Mammary epithelial cell (primary cell): ENCODE data around the gene NPIPB2.

ENCODE experiments used
- EZH2 ChIP-seq: IDR thresholded peaks from 2 replicates; pipeline ENCODE4 v1.6.1; 2012; ENCODE audit warnings: low read length, inconsistent platforms, borderline replicate concordance
- TF ChIP-seq, protein P1 (sequence below), 2 donors: IDR thresholded peaks in 1 of 2; conservative IDR thresholded peaks in 1 of 2; 2 replicates each; pipeline ENCODE4 v1.5.1; 2011 to 2012; ENCODE audit warnings: inconsistent platforms in 2 of 2, low read length in 2 of 2, mild to moderate bottlenecking in 2 of 2, control low read depth in 1 of 2, low read depth in 1 of 2; ENCODE audit not compliant: insufficient read depth in 1 of 2; ENCODE audit errors: extremely low read depth in 1 of 2

DNA sequence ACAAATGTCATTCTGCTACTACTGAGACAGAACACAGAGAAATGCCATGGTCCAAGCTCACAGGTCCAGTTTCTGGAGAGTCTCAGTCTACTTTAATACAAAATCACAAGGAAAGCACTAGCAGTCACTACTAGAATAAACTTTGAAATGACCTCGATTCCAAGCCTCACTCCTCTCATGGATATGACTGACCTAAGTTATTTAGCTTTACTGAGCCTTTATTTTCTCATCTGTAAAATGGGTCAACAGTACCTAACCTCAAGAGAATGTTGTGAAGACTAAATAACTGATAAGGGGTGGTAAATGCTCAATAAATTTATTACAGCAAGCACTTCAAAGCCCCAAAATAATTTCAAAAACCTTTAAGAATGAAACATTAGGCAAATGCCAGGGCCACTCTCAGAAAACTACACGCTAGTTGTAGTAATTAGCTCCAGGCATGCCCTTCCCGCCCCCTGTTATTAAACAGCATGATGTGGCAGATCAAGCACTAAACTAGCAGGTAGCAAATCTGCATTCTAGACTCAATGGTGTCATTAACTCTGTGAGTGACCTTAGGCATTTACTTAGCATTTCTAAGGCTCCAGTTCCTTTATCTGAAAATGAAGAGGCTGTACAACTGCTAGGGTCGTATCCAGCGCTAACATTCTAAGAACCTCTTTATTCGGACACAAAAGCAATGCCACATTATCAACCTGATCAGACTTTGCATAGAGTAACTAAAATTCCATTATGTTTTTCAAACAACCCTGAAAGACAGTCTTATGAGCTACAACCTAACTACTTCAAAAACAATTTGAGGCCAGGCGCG is 34.5 kb downstream of the NPIPB2 start:
- TF ChIP-seq, protein P1, sequence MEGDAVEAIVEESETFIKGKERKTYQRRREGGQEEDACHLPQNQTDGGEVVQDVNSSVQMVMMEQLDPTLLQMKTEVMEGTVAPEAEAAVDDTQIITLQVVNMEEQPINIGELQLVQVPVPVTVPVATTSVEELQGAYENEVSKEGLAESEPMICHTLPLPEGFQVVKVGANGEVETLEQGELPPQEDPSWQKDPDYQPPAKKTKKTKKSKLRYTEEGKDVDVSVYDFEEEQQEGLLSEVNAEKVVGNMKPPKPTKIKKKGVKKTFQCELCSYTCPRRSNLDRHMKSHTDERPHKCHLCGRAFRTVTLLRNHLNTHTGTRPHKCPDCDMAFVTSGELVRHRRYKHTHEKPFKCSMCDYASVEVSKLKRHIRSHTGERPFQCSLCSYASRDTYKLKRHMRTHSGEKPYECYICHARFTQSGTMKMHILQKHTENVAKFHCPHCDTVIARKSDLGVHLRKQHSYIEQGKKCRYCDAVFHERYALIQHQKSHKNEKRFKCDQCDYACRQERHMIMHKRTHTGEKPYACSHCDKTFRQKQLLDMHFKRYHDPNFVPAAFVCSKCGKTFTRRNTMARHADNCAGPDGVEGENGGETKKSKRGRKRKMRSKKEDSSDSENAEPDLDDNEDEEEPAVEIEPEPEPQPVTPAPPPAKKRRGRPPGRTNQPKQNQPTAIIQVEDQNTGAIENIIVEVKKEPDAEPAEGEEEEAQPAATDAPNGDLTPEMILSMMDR (conservative IDR thresholded peaks at IDR 0.05 in 1 of 2, IDR thresholded peaks at IDR 0.05 in 1 of 2; ENCODE audit: extremely low read depth in 1 of 2, insufficient read depth in 1 of 2, low read depth in 1 of 2, low read length in 2 of 2): no peak
- no peak for TF ChIP-seq EZH2
